Posterior vena cava (tissue), 2 donors: ENCODE results near the gene IMMP2L. TPM values are rescaled to one million over a fixed set of nuclear protein-coding genes. Genes with fewer than 3 reads are reported as not detected.

Experiments
- DNase-seq: peaks from one replicate; pipeline ENCODE4 v3.0.0-alpha.2; 2020; ENCODE audit warnings: low spot score
- intact Hi-C, 2 donors: fragments of 100-400 bp; cut with DNase I; formaldehyde crosslinking; loops; one replicate each; pipeline versions ENCODE4 v1.14.1 to v1.14.2; 2022 to 2023
- total RNA-seq, 2 donors: library from RNA; stranded (reverse); fragmentation: NEBNext Ultra II Directional; extraction: Animal tissue kit (Norgen Biotek cat#: 25700); gene quantifications; one replicate each; pipeline ENCODE4 v1.2.1, GENCODE V29; 2021
- donor health status: DM: yes; HTN: yes; CAD: no.
- donor health status: DM: yes; HTN: yes; CAD: no.

IMMP2L gene
- total RNA-seq, 2 donors from 2014 or later: 15.9 to 20.5 TPM

- no peak for DNase-seq
- intact Hi-C loops: no loop called here
These were observed 656.3 kb downstream of the IMMP2L start for GRCh38 chr7:110905773-110906566.

- intact Hi-C loops: no loop called here
- DNase-seq: no peak
These were observed 663.8 kb downstream of the IMMP2L start for GRCh38 chr7:110898516-110898915.

GRCh38 chr7:110897538-110897937 lies 664.8 kb downstream of the IMMP2L start:
- intact Hi-C loops: no loop called here
- DNase-seq: no peak

- intact Hi-C loops: no loop called here
- no peak for DNase-seq
These were observed 668.2 kb downstream of the IMMP2L start for GRCh38 chr7:110894111-110894510.

- DNase-seq: no peak
- intact Hi-C loops: no loop called here
These were observed 671.1 kb downstream of the IMMP2L start for GRCh38 chr7:110891197-110891596.

GRCh38 chr7:110890101-110890500 lies 672.2 kb downstream of the IMMP2L start:
- intact Hi-C loops: no loop called here
- no peak for DNase-seq

GRCh38 chr7:110889335-110889734 lies 673.0 kb downstream of the IMMP2L start:
- no peak for DNase-seq
- intact Hi-C loops: no loop called here

GRCh38 chr7:110888641-110889040 lies 673.7 kb downstream of the IMMP2L start:
- no peak for DNase-seq
- intact Hi-C loops: no loop called here

- no peak for DNase-seq
- intact Hi-C loops: no loop called here
These were observed 676.8 kb downstream of the IMMP2L start for GRCh38 chr7:110885474-110885873.

- no peak for DNase-seq
- intact Hi-C loops: no loop called here
These were observed 680.6 kb downstream of the IMMP2L start for GRCh38 chr7:110881721-110882120.

GRCh38 chr7:110880971-110881370 lies 681.3 kb downstream of the IMMP2L start:
- DNase-seq: no peak
- intact Hi-C loops: no loop called here

GRCh38 chr7:110877016-110877415 lies 685.3 kb downstream of the IMMP2L start:
- DNase-seq: no peak
- intact Hi-C loops: no loop called here

- intact Hi-C loops: no loop called here
- DNase-seq: no peak
These were observed 686.9 kb downstream of the IMMP2L start for GRCh38 chr7:110875346-110875745.

- intact Hi-C loops: no loop called here
These were observed 690.4 kb downstream of the IMMP2L start for GRCh38 chr7:110871856-110872255.

GRCh38 chr7:110870926-110871325 lies 691.4 kb downstream of the IMMP2L start:
- intact Hi-C loops: no loop called here
- DNase-seq: no peak

More at GRCh38 chr7:110871856-110872255, 690.4 kb downstream of the IMMP2L start:
- DNase-seq: no peak

GRCh38 chr7:110868458-110868857 lies 693.8 kb downstream of the IMMP2L start:
- intact Hi-C loops: no loop called here
- DNase-seq: no peak

- intact Hi-C loops: no loop called here
- DNase-seq: no peak
These were observed 694.5 kb downstream of the IMMP2L start for GRCh38 chr7:110867771-110868170.

GRCh38 chr7:110863258-110863657 lies 699.0 kb downstream of the IMMP2L start:
- intact Hi-C loops: no loop called here

GRCh38 chr7:110861163-110861562 lies 701.1 kb downstream of the IMMP2L start:
- intact Hi-C loops: no loop called here
- no peak for DNase-seq

More at GRCh38 chr7:110863258-110863657, 699.0 kb downstream of the IMMP2L start:
- DNase-seq: no peak

- DNase-seq: no peak
- intact Hi-C loops: no loop called here
These were observed 705.2 kb downstream of the IMMP2L start for GRCh38 chr7:110857106-110857505.

- no peak for DNase-seq
- intact Hi-C loops: no loop called here
These were observed 705.6 kb downstream of the IMMP2L start for GRCh38 chr7:110856704-110857103.
